ENCODE data around the gene CNIH3.

DNA sequence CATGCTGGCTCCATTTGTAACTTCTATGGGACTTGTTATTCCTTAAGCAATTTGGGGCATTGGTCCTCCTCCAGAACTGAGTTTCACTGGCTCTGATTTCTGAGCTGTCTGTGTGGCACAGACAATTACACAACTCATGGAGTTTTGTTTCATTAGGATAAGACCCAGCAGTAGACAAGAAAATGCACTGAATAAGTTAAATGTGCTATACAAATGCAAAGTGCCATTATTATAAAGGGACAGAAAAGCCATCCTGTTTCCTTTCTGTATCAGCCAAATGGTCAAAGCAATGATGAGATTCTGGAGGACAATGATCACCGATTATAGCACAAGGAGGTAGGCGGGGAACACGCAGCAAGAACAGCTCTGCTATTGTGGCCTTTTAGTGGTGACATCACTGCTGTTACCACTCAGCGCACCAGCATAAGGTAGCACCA lies 81.9 kb downstream of the CNIH3 start:
- TF ChIP-seq EZH2 (IDR thresholded peaks at IDR 0.05) (no peak), POLR2AphosphoS5 (IDR thresholded peaks at IDR 0.05; ENCODE audit: borderline replicate concordance, low read depth, low read length) (no peak), FOXP2 (optimal IDR thresholded peaks at IDR 0.05; ENCODE audit: control extremely low read depth, extremely low read length, insufficient read depth) (no peak)

Data from SK-N-MC (cell line).